Endodermal cell (in vitro differentiated cells): Measurements from ENCODE around the gene GOLGA5. TPM values are rescaled to one million over a fixed set of nuclear protein-coding genes. Genes with fewer than 3 reads are reported as not detected.

Source experiments
- DNase-seq: peaks from one replicate; pipeline ENCODE4 v3.0.0-alpha.2; 2017
- H3K27ac ChIP-seq: 2 replicates; pipeline ENCODE4 v1.5.1; 2013; ENCODE audit warnings: mild to moderate bottlenecking, low read depth, low read length, moderate library complexity
- H3K27me3 ChIP-seq: 2 replicates; pipeline ENCODE4 v1.6.1; 2013; ENCODE audit warnings: mild to moderate bottlenecking, low read length, moderate library complexity; ENCODE audit not compliant: insufficient read depth, control insufficient read depth, poor library complexity, severe bottlenecking
- H3K36me3 ChIP-seq: 2 replicates; pipeline ENCODE4 v1.7.0; 2013; ENCODE audit warnings: mild to moderate bottlenecking, low read length, moderate library complexity; ENCODE audit not compliant: control insufficient read depth, insufficient read depth
- H3K4me1 ChIP-seq: one replicate; pipeline ENCODE4 v1.7.0; 2013; ENCODE audit warnings: low read length; ENCODE audit not compliant: control insufficient read depth, insufficient read depth
- H3K4me3 ChIP-seq: 2 replicates; pipeline ENCODE4 v1.5.1; 2013; ENCODE audit warnings: mild to moderate bottlenecking, low read length, moderate library complexity
- H3K9ac ChIP-seq: 2 replicates; pipeline ENCODE4 v1.6.1; 2013; ENCODE audit warnings: mild to moderate bottlenecking, low read length, moderate library complexity; ENCODE audit not compliant: poor library complexity, severe bottlenecking; ENCODE audit errors: extremely low read depth
- H3K9me3 ChIP-seq: 2 replicates; pipeline ENCODE4 v1.6.1; 2013; ENCODE audit warnings: mild to moderate bottlenecking, low read length, moderate library complexity; ENCODE audit not compliant: control insufficient read depth
- H3K27ac Mint-ChIP-seq: 2 replicates; pipeline ENCODE4 v1.8.0; 2020; ENCODE audit warnings: mixed read lengths
- H3K27me3 Mint-ChIP-seq: 2 replicates; pipeline ENCODE4 v1.8.0; 2021; ENCODE audit warnings: mild to moderate bottlenecking, mixed read lengths; ENCODE audit not compliant: insufficient read depth
- H3K36me3 Mint-ChIP-seq: 2 replicates; pipeline ENCODE4 v1.8.0; 2020; ENCODE audit warnings: low read depth, mixed read lengths
- H3K4me1 Mint-ChIP-seq: 2 replicates; pipeline ENCODE4 v1.8.0; 2020; ENCODE audit warnings: mixed read lengths
- H3K4me3 Mint-ChIP-seq: 2 replicates; pipeline ENCODE4 v1.8.0; 2020; ENCODE audit warnings: mild to moderate bottlenecking, moderate library complexity, mixed read lengths
- H3K9me3 Mint-ChIP-seq: 2 replicates; pipeline ENCODE4 v1.8.0; 2020; ENCODE audit warnings: mild to moderate bottlenecking, mixed read lengths
- CTCF ChIP-seq: fragments of 200-600 bp; sonication (generic); conservative IDR thresholded peaks from 2 replicates; pipeline ENCODE4 v1.5.0; 2021; ENCODE audit warnings: antibody characterized with exemption, mild to moderate bottlenecking
- WGBS, 2 experiments: methylation state at CpG; one replicate each; pipeline versions ENCODE4 v1.1.5 to v1.1.7; 2013; ENCODE audit warnings: missing lambda C conversion rate in 2 of 2, mixed read lengths in 1 of 2; ENCODE audit not compliant: insufficient coverage in 1 of 2, insufficient read length in 1 of 2; 5-methylcytosine and 5-hydroxymethylcytosine counted together
- total RNA-seq, 2 donors: library from RNA; stranded (reverse); fragmentation: NEBNext Ultra II Directional in 1 of 2; extraction: Animal tissue kit (Norgen Biotek cat#: 25700) in 1 of 2; gene quantifications; 2 replicates in 1 of 2; 3 replicates in 1 of 2; pipeline ENCODE4 v1.2.1, GENCODE V29; 2021

GOLGA5 gene
- total RNA-seq, 2 donors from 2014 or later: 29.3 to 41.1 TPM

DNA sequence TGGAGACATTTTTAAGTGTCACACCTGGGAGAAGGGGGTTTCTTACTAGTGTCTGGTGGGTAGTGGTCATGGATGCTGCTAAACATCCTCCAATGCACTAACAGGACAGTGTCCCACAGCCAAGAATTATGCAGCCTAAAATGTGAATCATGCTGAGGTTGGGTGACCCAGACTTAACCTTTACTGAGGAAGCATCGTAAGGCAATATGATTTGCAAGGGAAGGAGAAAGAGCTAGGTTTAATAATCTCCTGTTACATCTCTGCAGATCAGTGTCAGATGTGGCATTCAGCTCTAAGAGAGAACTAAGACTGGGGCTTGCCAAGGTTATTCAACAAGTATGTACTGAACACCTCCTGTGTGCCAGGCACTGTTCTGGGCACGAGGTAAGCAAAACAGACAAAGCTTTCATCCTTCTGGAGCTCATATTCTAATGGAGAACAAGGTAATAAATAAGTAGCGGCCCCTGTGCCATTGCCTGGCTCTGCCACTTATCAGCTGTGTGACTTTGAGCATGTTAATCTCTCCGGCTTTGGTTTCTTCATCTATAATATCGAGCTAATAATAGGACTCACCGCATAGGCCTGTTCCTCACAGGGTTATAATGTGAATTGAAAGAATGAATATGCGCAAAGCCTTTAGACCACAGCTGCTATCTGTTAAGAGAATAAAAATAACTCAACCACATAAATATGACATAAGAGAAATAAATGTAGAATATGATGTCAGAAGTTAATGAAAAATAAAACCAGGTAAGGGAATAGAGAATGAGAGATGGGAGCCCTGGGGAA is 13.5 kb upstream of the GOLGA5 start:
- Mint-ChIP-seq H3K27ac (no peak overlapping the region), H3K9me3 (no peaks in the 10 kb centered on the region), H3K36me3 (no peaks in the 10 kb centered on the region), H3K27me3 (peaks cover 2% of the 10 kb centered on the region), H3K4me3 (no peak overlapping the region), H3K4me1 (no peaks in the 10 kb centered on the region)
- no peak for DNase-seq
- Histone ChIP-seq H3K9ac (no peak overlapping the region), H3K4me3 (no peak overlapping the region), H3K4me1 (peaks cover 4% of the 10 kb centered on the region), H3K27ac (no peak overlapping the region), H3K9me3 (no peaks in the 10 kb centered on the region), H3K27me3 (no peaks in the 10 kb centered on the region), H3K36me3 (no peaks in the 10 kb centered on the region)
- 86 to 94% methylated on average over 4 to 6 of the region's 7 CpGs for WGBS, 2 experiments
- no peak for TF ChIP-seq CTCF

DNA sequence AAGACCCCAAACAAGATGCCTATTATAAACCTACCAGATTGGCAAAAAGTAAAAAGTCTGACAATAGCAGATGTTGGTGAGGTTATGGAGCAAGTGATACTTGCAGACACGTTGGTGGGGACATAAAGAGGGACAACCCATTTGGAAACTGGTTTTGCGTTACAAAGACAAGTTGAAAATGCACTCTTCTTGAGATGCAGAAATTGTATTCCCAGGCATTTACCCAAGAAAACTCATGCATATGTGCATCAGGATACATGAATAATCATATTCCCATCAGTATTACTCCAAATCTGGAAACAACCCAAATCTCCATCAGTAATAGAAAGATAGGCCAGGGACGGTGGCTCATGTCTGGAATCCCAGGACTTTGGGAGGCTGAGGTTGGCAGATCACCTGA is 12.8 kb upstream of the GOLGA5 start:
- no peak overlapping the region for H3K27ac ChIP-seq
- Mint-ChIP-seq H3K4me1 (no peaks in the 10 kb centered on the region), H3K27me3 (peaks cover 2% of the 10 kb centered on the region), H3K4me3 (no peak overlapping the region), H3K9me3 (no peaks in the 10 kb centered on the region), H3K27ac (no peak overlapping the region), H3K36me3 (no peaks in the 10 kb centered on the region)
- no peak for TF ChIP-seq CTCF
- 78 to 84% methylated on average over 3 of the region's 3 CpGs for WGBS, 2 experiments
- H3K9ac ChIP-seq: no peak overlapping the region
- no peaks in the 10 kb centered on the region for H3K27me3 ChIP-seq
- H3K9me3 ChIP-seq: peaks cover 2% of the 10 kb centered on the region
- peaks cover 5% of the 10 kb centered on the region for H3K4me1 ChIP-seq
- H3K36me3 ChIP-seq: no peaks in the 10 kb centered on the region
- H3K4me3 ChIP-seq: no peak overlapping the region
- no peak for DNase-seq

DNA sequence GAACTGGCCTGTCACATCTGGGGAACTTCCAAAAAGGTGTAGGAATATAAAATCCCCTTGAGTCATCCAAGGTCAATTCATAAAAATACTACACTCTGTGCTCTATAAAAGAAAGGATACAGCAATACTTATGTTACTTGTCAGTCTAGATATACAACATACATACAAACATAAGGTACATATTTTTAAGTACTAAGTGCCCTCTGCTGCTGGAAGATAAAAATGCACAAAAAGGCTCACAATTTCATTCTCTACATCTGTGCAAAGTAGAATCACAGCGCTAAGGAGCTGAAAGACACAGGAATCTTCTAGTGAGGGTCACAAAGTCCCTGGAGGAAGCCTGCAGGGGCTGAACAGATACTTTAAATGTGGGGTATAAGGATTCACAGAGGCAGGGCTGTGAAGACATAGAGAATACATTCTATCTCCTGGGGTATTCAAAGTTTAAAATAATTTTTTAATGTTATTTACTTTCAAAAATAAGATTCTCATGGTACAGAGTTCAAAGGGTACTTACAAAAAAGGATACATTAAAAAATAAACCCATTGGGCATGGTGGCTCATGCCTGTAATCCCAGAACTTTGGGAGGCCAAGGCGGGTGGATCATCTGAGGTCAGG is 10.2 kb upstream of the GOLGA5 start:
- peaks cover 5% of the 10 kb centered on the region for H3K4me1 ChIP-seq
- Mint-ChIP-seq H3K4me3 (no peak overlapping the region), H3K4me1 (no peaks in the 10 kb centered on the region), H3K9me3 (peaks cover 8% of the 10 kb centered on the region), H3K27ac (no peak overlapping the region), H3K36me3 (no peaks in the 10 kb centered on the region), H3K27me3 (no peaks in the 10 kb centered on the region)
- WGBS, 2 experiments: 72 to 79% methylated on average over 2 of the region's 2 CpGs
- H3K9ac ChIP-seq: no peak overlapping the region
- no peak overlapping the region for H3K4me3 ChIP-seq
- no peaks in the 10 kb centered on the region for H3K27me3 ChIP-seq
- no peaks in the 10 kb centered on the region for H3K36me3 ChIP-seq
- TF ChIP-seq CTCF: peak; percentile 73
- H3K9me3 ChIP-seq: peaks cover 11% of the 10 kb centered on the region
- DNase-seq: no peak
- H3K27ac ChIP-seq: no peak overlapping the region
